Measurements from ENCODE around the gene PCBP1. TPM values are rescaled to one million over a fixed set of nuclear protein-coding genes. Genes with fewer than 3 reads are reported as not detected.

The PCBP1 gene
- total and polyA plus RNA-seq, 9 of the 15 experiments (the other 6 are each of a cell fraction or from before 2014, with no cell fraction given): 19.2 to 407 (median 78.1) TPM

DNA sequence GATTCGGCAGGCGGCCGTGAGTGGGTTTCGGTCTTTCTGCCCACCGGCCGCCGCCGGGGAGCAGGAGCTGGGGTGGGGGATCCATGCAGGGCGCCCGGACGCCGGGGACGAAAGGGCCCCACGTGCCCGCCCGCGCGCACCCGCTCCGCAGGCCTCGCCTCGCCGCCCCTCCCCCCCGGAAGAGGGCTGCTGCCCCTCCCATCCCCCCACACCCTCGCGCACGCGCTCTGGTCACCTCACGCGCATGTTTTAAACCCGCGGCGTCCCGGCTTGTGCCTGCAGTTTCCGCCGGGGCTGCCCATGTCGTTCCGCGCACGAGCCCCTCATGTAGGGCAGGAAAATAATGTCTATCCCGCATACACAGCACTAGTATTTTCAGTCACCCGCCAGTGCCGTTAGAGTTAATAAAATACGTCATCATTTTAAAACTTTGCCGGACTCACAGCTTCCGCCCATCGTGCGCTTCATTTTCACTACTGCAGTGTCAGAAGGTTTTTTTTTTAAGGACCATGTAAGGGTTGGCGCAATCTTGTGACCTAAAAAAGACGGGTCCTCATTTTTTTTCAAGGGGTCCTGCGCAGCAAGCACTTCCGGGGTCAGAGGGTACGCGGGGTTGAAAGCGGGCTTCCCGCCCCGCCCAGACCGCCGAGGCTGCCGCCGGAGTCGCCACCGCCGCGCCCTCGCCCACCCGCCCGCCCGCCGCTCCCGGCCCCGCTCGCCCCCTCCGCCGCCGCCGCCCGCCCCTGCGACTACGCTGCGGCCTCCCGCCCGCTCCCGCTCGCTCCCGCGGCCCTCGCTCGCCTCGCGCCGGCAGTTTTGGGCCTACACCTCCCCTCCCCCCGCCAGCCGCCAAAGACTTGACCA lies at the start of gene PCBP1 (continued):
- no peak for TF ChIP-seq ZNF23 (CRISPR knock-in tag; IDR thresholded peaks at IDR 0.05)
- peak; percentile 45 to 51 for TF ChIP-seq MAZ (CRISPR knock-in tag; conservative IDR thresholded peaks at IDR 0.05 in 1 of 2, IDR thresholded peaks at IDR 0.05 in 1 of 2)
- TF ChIP-seq NEUROD1 (IDR thresholded peaks at IDR 0.05; ENCODE audit: borderline replicate concordance, low read depth, low read length, partially characterized antibody): peak; percentile 11
- no peak for TF ChIP-seq NCOA4 (IDR thresholded peaks at IDR 0.05; ENCODE audit: partially characterized antibody)
- no peak for TF ChIP-seq POLR3A (IDR thresholded peaks at IDR 0.05; ENCODE audit: borderline replicate concordance, extremely low read depth, insufficient read depth, insufficient read length)
- TF ChIP-seq CHD4 (IDR thresholded peaks at IDR 0.05; ENCODE audit: insufficient read depth, insufficient replicate concordance, low read depth, low read length, poor library complexity, severe bottlenecking): no peak
- TF ChIP-seq ZNF384 (IDR thresholded peaks at IDR 0.05; ENCODE audit: low read depth, low read length): peak; percentile 99
- TF ChIP-seq, protein P1, sequence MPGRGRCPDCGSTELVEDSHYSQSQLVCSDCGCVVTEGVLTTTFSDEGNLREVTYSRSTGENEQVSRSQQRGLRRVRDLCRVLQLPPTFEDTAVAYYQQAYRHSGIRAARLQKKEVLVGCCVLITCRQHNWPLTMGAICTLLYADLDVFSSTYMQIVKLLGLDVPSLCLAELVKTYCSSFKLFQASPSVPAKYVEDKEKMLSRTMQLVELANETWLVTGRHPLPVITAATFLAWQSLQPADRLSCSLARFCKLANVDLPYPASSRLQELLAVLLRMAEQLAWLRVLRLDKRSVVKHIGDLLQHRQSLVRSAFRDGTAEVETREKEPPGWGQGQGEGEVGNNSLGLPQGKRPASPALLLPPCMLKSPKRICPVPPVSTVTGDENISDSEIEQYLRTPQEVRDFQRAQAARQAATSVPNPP (IDR thresholded peaks at IDR 0.05; ENCODE audit: borderline replicate concordance, insufficient read depth, insufficient read length): no peak
- peak; percentile 99 for TF ChIP-seq NR2C1 (IDR thresholded peaks at IDR 0.05)
- peak; percentile 99 for TF ChIP-seq NR2C1 (tag; IDR thresholded peaks at IDR 0.05)
- no peak for TF ChIP-seq PHF21A (IDR thresholded peaks at IDR 0.05; ENCODE audit: borderline replicate concordance, low read depth)
- TF ChIP-seq NFYB (IDR thresholded peaks at IDR 0.05; ENCODE audit: extremely low read depth, insufficient read length): no peak
- no peak; the same call in 1 of the 2 replicates for TF ChIP-seq ESRRA (IDR thresholded peaks at IDR 0.05; ENCODE audit: borderline replicate concordance, low read depth)
- no peak; the same call in 1 of the 2 replicates for TF ChIP-seq DNMT1 (IDR thresholded peaks at IDR 0.05)
- TF ChIP-seq HDAC6 (IDR thresholded peaks at IDR 0.05; ENCODE audit: low read depth, low read length): no peak
- TF ChIP-seq ZFP36 (IDR thresholded peaks at IDR 0.05; ENCODE audit: low read depth, low read length, partially characterized antibody): no peak
- TF ChIP-seq ZNF785 (CRISPR knock-in tag; IDR thresholded peaks at IDR 0.05): no peak
- TF ChIP-seq HEY1 (CRISPR knock-in tag; IDR thresholded peaks at IDR 0.05; ENCODE audit: borderline replicate concordance): no peak
- TF ChIP-seq, protein P2, sequence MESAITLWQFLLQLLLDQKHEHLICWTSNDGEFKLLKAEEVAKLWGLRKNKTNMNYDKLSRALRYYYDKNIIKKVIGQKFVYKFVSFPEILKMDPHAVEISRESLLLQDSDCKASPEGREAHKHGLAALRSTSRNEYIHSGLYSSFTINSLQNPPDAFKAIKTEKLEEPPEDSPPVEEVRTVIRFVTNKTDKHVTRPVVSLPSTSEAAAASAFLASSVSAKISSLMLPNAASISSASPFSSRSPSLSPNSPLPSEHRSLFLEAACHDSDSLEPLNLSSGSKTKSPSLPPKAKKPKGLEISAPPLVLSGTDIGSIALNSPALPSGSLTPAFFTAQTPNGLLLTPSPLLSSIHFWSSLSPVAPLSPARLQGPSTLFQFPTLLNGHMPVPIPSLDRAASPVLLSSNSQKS (CRISPR knock-in tag; IDR thresholded peaks at IDR 0.05): no peak
- TF ChIP-seq SAFB2 (IDR thresholded peaks at IDR 0.05; ENCODE audit: borderline replicate concordance, low read depth, low read length, severe bottlenecking): no peak
- no peak for TF ChIP-seq IFI16 (CRISPR knock-in tag; IDR thresholded peaks at IDR 0.05)
- TF ChIP-seq YY1 (IDR thresholded peaks at IDR 0.05; ENCODE audit: borderline replicate concordance in 1 of 3, control insufficient read depth in 1 of 3, extremely low read depth in 1 of 3, insufficient read depth in 3 of 3, insufficient read length in 1 of 3, insufficient replicate concordance in 2 of 3, low read depth in 1 of 3, low read length in 2 of 3): no peak
- TF ChIP-seq TBL1XR1 (IDR thresholded peaks at IDR 0.05; ENCODE audit: low read length in 2 of 2): no peak; a peak in 2 of 4 replicates
- no peak for TF ChIP-seq SNRNP70 (optimal IDR thresholded peaks at IDR 0.05; ENCODE audit: low read depth, low read length)
- no peak for TF ChIP-seq ZNF696 (CRISPR knock-in tag; conservative IDR thresholded peaks at IDR 0.05)
- TF ChIP-seq SP1 (CRISPR knock-in tag; IDR thresholded peaks at IDR 0.05): no peak; the same call in none of the 2 replicates

Data from K562 (cell line).